Lower lobe of right lung (tissue), 2 donors: ENCODE results near the gene MICU1. TPM values are rescaled to one million over a fixed set of nuclear protein-coding genes. Genes with fewer than 3 reads are reported as not detected.
"Not testable (repeated sequence)": the region's sequence is repeated elsewhere in the genome, so short reads cannot be mapped to it uniquely, and the experiment has no call there.

ENCODE experiments used
- ATAC-seq, 2 donors: fragments of 200-7000 bp; cut with Tn5 transposase; one replicate each; pipeline ENCODE4 v1.9.1; 2020 to 2022; ENCODE audit warnings: mild to moderate bottlenecking in 2 of 2, moderate library complexity in 2 of 2
- DNase-seq: peaks from one replicate; pipeline ENCODE4 v3.0.0-alpha.2; 2020
- H3K27ac ChIP-seq: fragments of 200-600 bp; one replicate; pipeline ENCODE4 v1.8.0; 2022
- H3K27me3 ChIP-seq: fragments of 200-600 bp; one replicate; pipeline ENCODE4 v1.8.0; 2022; ENCODE audit warnings: low read depth
- H3K36me3 ChIP-seq: fragments of 200-600 bp; one replicate; pipeline ENCODE4 v1.8.0; 2022; ENCODE audit warnings: mild to moderate bottlenecking
- H3K4me1 ChIP-seq: fragments of 200-600 bp; one replicate; pipeline ENCODE4 v1.8.0; 2022
- H3K4me3 ChIP-seq: fragments of 200-600 bp; one replicate; pipeline ENCODE4 v1.8.0; 2022; ENCODE audit warnings: mild to moderate bottlenecking
- H3K9me3 ChIP-seq: fragments of 200-600 bp; one replicate; pipeline ENCODE4 v1.8.0; 2022
- intact Hi-C: fragments of 100-400 bp; cut with DNase I; formaldehyde crosslinking; loops from one replicate; pipeline ENCODE4 v1.11.0; 2022
- long read RNA-seq: library from polyadenylated mRNA; unstranded; transcript quantifications from one replicate; pipeline ENCODE4 v2.0.0, GENCODE V29; 2021
- total RNA-seq: library from RNA; stranded (reverse); fragmentation: NEBNext Ultra II Directional; extraction: Animal tissue kit (Norgen Biotek cat#: 25700); gene quantifications from one replicate; pipeline ENCODE4 v1.2.1, GENCODE V29; 2021
- TF ChIP-seq, protein P1 (sequence below): fragments of 200-600 bp; IDR thresholded peaks from one replicate; pipeline ENCODE4 v1.8.0; 2022; ENCODE audit warnings: antibody characterized with exemption, mild to moderate bottlenecking
- donor health status: DM: no; HTN: yes; CAD: no; lungs with severe emphysema.

MICU1 gene, protein sequence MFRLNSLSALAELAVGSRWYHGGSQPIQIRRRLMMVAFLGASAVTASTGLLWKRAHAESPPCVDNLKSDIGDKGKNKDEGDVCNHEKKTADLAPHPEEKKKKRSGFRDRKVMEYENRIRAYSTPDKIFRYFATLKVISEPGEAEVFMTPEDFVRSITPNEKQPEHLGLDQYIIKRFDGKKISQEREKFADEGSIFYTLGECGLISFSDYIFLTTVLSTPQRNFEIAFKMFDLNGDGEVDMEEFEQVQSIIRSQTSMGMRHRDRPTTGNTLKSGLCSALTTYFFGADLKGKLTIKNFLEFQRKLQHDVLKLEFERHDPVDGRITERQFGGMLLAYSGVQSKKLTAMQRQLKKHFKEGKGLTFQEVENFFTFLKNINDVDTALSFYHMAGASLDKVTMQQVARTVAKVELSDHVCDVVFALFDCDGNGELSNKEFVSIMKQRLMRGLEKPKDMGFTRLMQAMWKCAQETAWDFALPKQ
- 57.1 TPM for total RNA-seq
- long read RNA-seq, transcript MICU1-201 (12 exons, 2,383 nt): major isoform, 52 of 81 reads
- long read RNA-seq, partial matches to known transcripts: 8 of 81 reads
- long read RNA-seq, other reads (novel, unspliced or antisense): 17 of 81 reads

DNA sequence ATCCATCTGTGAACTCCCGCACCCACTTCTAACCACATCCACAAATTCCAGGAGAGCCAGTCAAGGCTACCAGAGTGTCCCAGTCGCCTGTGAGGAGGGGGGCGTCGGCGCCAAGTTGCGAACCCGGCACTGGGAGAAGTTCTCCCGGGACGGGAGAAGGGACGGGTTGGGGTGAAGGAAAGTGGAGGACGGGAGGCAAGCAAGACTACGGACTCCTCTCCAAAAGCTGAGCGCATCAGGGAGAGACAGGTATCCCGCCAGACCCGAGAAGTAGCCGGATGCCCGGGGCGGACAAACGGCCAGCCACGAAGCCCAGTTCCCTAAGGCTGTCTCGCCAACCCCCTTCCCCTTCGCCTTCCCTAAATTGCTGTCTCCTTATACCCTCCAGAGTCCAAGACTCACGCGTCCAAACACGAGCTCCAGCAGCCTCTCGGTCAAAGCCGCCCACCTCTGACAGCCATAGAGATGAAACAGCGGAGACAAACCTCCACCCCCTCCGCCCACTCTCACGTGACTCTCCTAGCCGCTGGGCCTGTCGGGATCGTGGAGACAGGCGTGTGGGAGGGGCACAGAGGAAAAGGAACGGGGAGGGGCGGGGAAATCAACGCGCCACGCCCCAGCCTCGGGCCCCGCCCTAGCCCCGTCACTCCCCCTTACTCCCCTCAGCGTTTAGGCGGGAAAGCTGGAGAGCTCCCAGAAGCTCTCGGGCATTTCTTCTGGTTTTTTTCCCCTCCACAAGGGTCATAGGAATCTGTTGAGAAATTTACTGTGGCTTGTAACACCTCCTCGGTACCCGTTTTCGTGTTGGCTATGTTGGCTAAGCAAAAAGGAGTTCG lies at the start of gene MICU1:
MICU1 (minus strand) TSS at position 472 of the 836 bp plus-strand sequence. CDS start 59,286 bp downstream, outside the sequence.
- intact Hi-C loops: no loop called here
- TF ChIP-seq, protein P1, sequence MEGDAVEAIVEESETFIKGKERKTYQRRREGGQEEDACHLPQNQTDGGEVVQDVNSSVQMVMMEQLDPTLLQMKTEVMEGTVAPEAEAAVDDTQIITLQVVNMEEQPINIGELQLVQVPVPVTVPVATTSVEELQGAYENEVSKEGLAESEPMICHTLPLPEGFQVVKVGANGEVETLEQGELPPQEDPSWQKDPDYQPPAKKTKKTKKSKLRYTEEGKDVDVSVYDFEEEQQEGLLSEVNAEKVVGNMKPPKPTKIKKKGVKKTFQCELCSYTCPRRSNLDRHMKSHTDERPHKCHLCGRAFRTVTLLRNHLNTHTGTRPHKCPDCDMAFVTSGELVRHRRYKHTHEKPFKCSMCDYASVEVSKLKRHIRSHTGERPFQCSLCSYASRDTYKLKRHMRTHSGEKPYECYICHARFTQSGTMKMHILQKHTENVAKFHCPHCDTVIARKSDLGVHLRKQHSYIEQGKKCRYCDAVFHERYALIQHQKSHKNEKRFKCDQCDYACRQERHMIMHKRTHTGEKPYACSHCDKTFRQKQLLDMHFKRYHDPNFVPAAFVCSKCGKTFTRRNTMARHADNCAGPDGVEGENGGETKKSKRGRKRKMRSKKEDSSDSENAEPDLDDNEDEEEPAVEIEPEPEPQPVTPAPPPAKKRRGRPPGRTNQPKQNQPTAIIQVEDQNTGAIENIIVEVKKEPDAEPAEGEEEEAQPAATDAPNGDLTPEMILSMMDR: no peak

DNA sequence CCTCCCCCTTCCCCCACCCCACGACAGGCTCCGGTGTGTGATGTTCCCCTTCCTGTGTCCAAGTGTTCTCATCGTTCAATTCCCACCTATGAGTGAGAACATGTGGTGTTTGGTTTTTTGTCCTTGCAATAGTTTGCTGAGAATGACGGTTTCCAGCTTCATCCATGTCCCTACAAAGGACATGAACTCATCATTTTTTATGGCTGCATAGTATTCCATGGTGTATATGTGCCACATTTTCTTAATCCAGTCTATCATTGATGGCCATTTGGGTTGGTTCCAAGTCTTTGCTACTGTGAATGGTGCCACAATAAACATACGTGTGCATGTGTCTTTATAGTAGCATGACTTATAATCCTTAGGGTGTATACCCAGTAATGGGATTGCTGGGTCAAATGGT lies 48.3 kb upstream of the MICU1 start:
- H3K4me3 ChIP-seq, intact Hi-C loops, DNase-seq, H3K36me3 ChIP-seq, ATAC-seq, H3K27me3 ChIP-seq, H3K27ac ChIP-seq, H3K4me1 ChIP-seq, H3K9me3 ChIP-seq: not testable (repeated sequence)

More for the DNA sequence above, at the start of gene MICU1:
- H3K9me3 ChIP-seq: no peaks in the 10 kb centered on the region
- H3K4me1 ChIP-seq: peaks cover 13% of the 10 kb centered on the region
- H3K4me3 ChIP-seq: peak within 1 kb of the TSS; percentile 78
- peak within 1 kb of the TSS; percentile 82 for H3K27ac ChIP-seq
- H3K27me3 ChIP-seq: no peaks in the 10 kb centered on the region
- H3K36me3 ChIP-seq: no peaks in the 10 kb centered on the region
- DNase-seq (peak; percentile 97), ATAC-seq (peak; percentile 100)

DNA sequence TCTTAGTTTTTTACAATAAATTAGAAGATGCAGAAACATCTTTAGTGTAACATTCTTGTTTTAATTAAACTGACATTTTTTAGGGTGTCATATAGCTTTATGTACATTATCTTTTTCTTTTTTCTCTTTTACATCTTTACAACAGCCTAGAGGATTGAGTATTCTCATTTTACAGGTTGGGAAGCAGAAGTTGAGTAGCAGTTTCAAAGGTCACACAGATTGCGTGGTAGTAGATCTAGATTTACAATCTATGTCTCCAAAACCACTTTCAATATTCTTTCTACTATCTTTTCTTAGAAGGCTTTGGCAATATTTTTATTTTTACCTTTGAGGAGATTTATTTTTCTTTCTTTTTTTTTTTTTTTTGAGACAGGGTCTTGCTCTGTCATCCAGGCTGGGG lies 47.4 kb upstream of the MICU1 start:
- no peak overlapping the region for H3K4me3 ChIP-seq
- intact Hi-C loops: no loop called here
- H3K9me3 ChIP-seq: no peaks in the 10 kb centered on the region
- H3K27ac ChIP-seq: no peak overlapping the region
- TF ChIP-seq, protein P1: no peak
- DNase-seq (no peak), ATAC-seq (no peak)
- H3K36me3 ChIP-seq: no peaks in the 10 kb centered on the region
- H3K27me3 ChIP-seq: no peaks in the 10 kb centered on the region
- no peaks in the 10 kb centered on the region for H3K4me1 ChIP-seq

DNA sequence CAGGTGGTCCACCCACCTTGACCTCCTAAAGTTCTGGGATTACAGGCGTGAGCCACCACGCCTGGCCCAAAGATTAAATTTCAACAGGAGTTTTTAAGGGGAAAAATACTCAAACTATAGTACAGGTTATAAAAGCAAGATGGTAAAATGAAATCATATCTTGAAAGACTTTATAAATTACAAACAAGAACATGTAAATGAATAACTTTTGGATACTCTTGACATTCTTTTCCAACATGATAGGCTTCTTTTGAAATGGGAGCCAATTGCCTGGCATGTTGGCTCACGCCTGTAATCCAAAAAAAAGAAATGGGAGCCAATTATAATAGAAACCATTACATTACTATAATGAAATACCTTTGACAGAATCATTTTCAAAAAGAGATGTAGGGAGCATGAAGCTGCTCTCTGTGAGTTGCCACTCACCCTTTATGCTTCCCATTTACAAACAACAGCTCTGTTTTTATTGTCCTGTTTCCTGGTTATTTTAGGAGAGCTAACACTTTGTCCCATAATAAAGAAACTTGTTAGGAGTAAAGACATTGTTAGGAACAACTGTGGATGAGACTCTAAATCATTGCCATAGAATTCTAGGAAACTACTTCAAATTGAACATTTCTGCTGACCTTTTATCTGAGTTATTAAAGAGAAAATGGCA lies 41.5 kb upstream of the MICU1 start:
- ATAC-seq (no peak), DNase-seq (no peak)
- intact Hi-C loops: no loop called here
- no peaks in the 10 kb centered on the region for H3K27me3 ChIP-seq
- TF ChIP-seq, protein P1: no peak
- no peak overlapping the region for H3K4me3 ChIP-seq
- no peaks in the 10 kb centered on the region for H3K4me1 ChIP-seq
- no peaks in the 10 kb centered on the region for H3K9me3 ChIP-seq
- no peak overlapping the region for H3K27ac ChIP-seq
- H3K36me3 ChIP-seq: no peaks in the 10 kb centered on the region

DNA sequence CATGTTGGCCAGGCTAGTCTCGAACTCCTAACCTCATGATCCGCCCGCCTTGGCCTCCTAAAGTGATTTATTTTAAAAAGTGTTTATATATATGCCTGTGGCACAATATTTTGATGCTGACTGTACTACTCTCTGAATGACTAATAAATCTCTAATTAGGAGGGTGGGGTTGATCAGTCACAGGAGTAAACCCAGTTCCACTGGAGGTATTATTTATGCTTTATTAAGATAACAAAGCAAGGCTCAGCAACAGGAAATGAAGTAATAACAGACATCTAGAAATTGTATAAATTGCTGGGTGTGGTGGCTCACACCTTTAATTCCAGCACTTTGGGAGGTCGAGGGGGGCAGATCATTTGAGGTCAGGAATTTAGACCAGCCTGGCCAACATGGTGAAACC lies 40.0 kb upstream of the MICU1 start:
- ATAC-seq: no peak
- H3K27ac ChIP-seq: no peak overlapping the region
- intact Hi-C loops: no loop called here

More for the DNA sequence above, 40.0 kb upstream of the MICU1 start:
- DNase-seq: no peak
- Histone ChIP-seq H3K9me3 (no peaks in the 10 kb centered on the region), H3K4me1 (no peaks in the 10 kb centered on the region), H3K27me3 (no peaks in the 10 kb centered on the region), H3K4me3 (no peak overlapping the region), H3K36me3 (no peaks in the 10 kb centered on the region)
- TF ChIP-seq, protein P1: no peak
